Measurements from ENCODE around the gene COL25A1. TPM values are rescaled to one million over a fixed set of nuclear protein-coding genes. Genes with fewer than 3 reads are reported as not detected.

The COL25A1 gene
- total RNA-seq, 1 experiment from 2014 or later: 8.8 TPM

GRCh38 chr4:108965016-108965415 lies 337.4 kb downstream of the COL25A1 start:
- Histone ChIP-seq H3K4me1 (ENCODE audit: insufficient read depth, low read length, poor library complexity, severe bottlenecking) (peaks cover 36% of the 10 kb centered on the region), H3K4me3 (ENCODE audit: low read depth, low read length, poor library complexity, severe bottlenecking) (no peak overlapping the region), H3K27ac (ENCODE audit: low read depth, low read length, poor library complexity, severe bottlenecking) (no peak overlapping the region), H3K27me3 (replicated peaks; ENCODE audit: insufficient read depth, low read depth, low read length, poor library complexity) (no peaks in the 10 kb centered on the region), H3K9me3 (ENCODE audit: low read depth, low read length, poor library complexity, severe bottlenecking) (no peaks in the 10 kb centered on the region), H3K36me3 (ENCODE audit: insufficient read depth, low read length, poor library complexity, severe bottlenecking) (no peaks in the 10 kb centered on the region)
- BruUV-seq (replicated peaks): no TSS peak
- POLR2A ChIA-PET (ENCODE audit: low non-redundant PET): no interaction called here
- peak; percentile 18 for DNase-seq (ENCODE audit: low spot score)
- TF ChIP-seq, protein P1, sequence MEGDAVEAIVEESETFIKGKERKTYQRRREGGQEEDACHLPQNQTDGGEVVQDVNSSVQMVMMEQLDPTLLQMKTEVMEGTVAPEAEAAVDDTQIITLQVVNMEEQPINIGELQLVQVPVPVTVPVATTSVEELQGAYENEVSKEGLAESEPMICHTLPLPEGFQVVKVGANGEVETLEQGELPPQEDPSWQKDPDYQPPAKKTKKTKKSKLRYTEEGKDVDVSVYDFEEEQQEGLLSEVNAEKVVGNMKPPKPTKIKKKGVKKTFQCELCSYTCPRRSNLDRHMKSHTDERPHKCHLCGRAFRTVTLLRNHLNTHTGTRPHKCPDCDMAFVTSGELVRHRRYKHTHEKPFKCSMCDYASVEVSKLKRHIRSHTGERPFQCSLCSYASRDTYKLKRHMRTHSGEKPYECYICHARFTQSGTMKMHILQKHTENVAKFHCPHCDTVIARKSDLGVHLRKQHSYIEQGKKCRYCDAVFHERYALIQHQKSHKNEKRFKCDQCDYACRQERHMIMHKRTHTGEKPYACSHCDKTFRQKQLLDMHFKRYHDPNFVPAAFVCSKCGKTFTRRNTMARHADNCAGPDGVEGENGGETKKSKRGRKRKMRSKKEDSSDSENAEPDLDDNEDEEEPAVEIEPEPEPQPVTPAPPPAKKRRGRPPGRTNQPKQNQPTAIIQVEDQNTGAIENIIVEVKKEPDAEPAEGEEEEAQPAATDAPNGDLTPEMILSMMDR (conservative IDR thresholded peaks at IDR 0.05; ENCODE audit: low read depth, low read length): no peak
- no peak for TF ChIP-seq EZH2 (IDR thresholded peaks at IDR 0.05; ENCODE audit: borderline replicate concordance, low read depth, low read length, poor library complexity, severe bottlenecking)
- intact Hi-C loops (cut with micrococcal nuclease; ENCODE audit: unreplicated experiment): no loop called here
- CTCF ChIA-PET: no interaction called here

DNA sequence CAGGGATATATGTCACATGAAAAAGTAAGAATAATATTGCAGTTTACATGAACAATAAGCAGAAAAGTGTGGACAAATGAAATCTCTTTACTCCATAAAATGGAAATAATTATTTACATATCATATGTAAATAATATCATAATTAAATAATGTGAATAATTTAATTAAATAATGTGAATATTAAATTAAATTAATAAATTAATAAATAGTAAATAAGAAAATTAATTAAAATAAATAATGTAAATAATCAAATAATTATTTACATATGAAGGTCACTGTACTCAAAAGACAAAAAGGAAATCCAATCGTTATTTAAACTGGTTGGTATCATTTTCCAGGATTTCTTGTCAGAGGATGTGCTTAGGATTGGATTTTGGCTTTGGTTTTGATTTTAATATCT lies 338.5 kb downstream of the COL25A1 start:
- intact Hi-C loops (cut with micrococcal nuclease; ENCODE audit: unreplicated experiment): no loop called here
- Histone ChIP-seq H3K27me3 (replicated peaks; ENCODE audit: insufficient read depth, low read depth, low read length, poor library complexity) (no peaks in the 10 kb centered on the region), H3K9me3 (ENCODE audit: low read depth, low read length, poor library complexity, severe bottlenecking) (no peaks in the 10 kb centered on the region), H3K4me1 (ENCODE audit: insufficient read depth, low read length, poor library complexity, severe bottlenecking) (peaks cover 47% of the 10 kb centered on the region), H3K36me3 (ENCODE audit: insufficient read depth, low read length, poor library complexity, severe bottlenecking) (no peaks in the 10 kb centered on the region), H3K27ac (ENCODE audit: low read depth, low read length, poor library complexity, severe bottlenecking) (no peak overlapping the region), H3K4me3 (ENCODE audit: low read depth, low read length, poor library complexity, severe bottlenecking) (no peak overlapping the region)
- no peak for DNase-seq (ENCODE audit: low spot score)
- no peak for TF ChIP-seq EZH2 (IDR thresholded peaks at IDR 0.05; ENCODE audit: borderline replicate concordance, low read depth, low read length, poor library complexity, severe bottlenecking)
- TF ChIP-seq, protein P1 (conservative IDR thresholded peaks at IDR 0.05; ENCODE audit: low read depth, low read length): no peak
- BruUV-seq (replicated peaks): no TSS peak
- CTCF ChIA-PET: no interaction called here
- POLR2A ChIA-PET (ENCODE audit: low non-redundant PET): no interaction called here

DNA sequence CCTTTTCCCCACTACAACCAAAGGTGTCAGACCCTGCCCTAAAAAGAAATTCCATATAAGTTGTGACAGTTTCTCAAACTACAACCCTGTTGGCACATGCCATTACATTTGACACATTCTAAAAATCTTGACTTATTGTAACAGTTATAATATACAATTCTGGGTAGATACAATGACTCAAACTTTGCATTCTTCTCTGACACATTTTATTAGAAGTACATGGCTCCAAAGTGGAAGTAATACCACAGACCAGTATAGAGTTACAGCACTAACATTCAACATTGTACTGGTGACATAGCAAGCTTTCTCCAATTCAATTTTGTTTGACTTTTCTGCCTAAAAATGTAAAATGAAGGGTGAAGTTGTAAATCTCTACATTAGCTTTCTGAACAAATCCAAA lies 343.0 kb downstream of the COL25A1 start:
- ChIA-PET POLR2A (ENCODE audit: low non-redundant PET) (no interaction called here), CTCF (interaction anchor here (0.5 kb wide), 1 partner anchor 28 kb away, joined by 3 read pairs; no protein-coding TSS in a partner anchor)
- intact Hi-C loops (cut with micrococcal nuclease; ENCODE audit: unreplicated experiment): loop anchor here (10.0 kb wide), 1 partner anchor 335 kb away; no protein-coding TSS in a partner anchor

More for the DNA sequence above, 343.0 kb downstream of the COL25A1 start:
- Histone ChIP-seq H3K27me3 (replicated peaks; ENCODE audit: insufficient read depth, low read depth, low read length, poor library complexity) (no peaks in the 10 kb centered on the region), H3K36me3 (ENCODE audit: insufficient read depth, low read length, poor library complexity, severe bottlenecking) (no peaks in the 10 kb centered on the region), H3K27ac (ENCODE audit: low read depth, low read length, poor library complexity, severe bottlenecking) (no peak overlapping the region), H3K9me3 (ENCODE audit: low read depth, low read length, poor library complexity, severe bottlenecking) (no peaks in the 10 kb centered on the region), H3K4me3 (ENCODE audit: low read depth, low read length, poor library complexity, severe bottlenecking) (no peak overlapping the region), H3K4me1 (ENCODE audit: insufficient read depth, low read length, poor library complexity, severe bottlenecking) (peaks cover 49% of the 10 kb centered on the region)
- no peak for DNase-seq (ENCODE audit: low spot score)
- no TSS peak for BruUV-seq (replicated peaks)
- no peak for TF ChIP-seq EZH2 (IDR thresholded peaks at IDR 0.05; ENCODE audit: borderline replicate concordance, low read depth, low read length, poor library complexity, severe bottlenecking)
- TF ChIP-seq, protein P1 (conservative IDR thresholded peaks at IDR 0.05; ENCODE audit: low read depth, low read length): no peak
